HepG2 (cell line): ENCODE measurements around the gene C2CD2. TPM values are rescaled to one million over a fixed set of nuclear protein-coding genes. Genes with fewer than 3 reads are reported as not detected.

Experiments
- ATAC-seq: fragments of 200-7000 bp; cut with Tn5 transposase; 3 replicates; pipeline ENCODE4 v1.9.1; 2020; ENCODE audit warnings: mild to moderate bottlenecking, moderate library complexity
- BruUV-seq: library from RNA; stranded (reverse); fragments of 400-500 nt; replicated peaks from 2 replicates; lab custom pipeline; 2021; lab: Mats Ljungman, UMichigan
- CTCF ChIA-PET: fragments of 300-600 bp; formaldehyde crosslinking; extraction: SDS; loops from one replicate; lab custom pipeline; 2021; ENCODE audit warnings: low total read pairs, inconsistent platforms, low intra/inter-chr PET ratio; lab: Yijun Ruan, JAX
- POLR2A ChIA-PET: fragments of 350-600 bp; sonication (Branson Sonifier 250); formaldehyde crosslinking; loops from one replicate; lab custom pipeline; 2020; ENCODE audit warnings: antibody characterized with exemption, inconsistent platforms; lab: Yijun Ruan, JAX
- DNase-seq: peaks from one replicate; pipeline ENCODE4 v3.0.0-alpha.2; 2015; ENCODE audit warnings: low spot score
- FAIRE-seq: peaks from 3 replicates; lab custom pipeline; 2011; peaks lifted over from hg19 to GRCh38; lab: Jason Lieb, UNC
- H2AFZ ChIP-seq: one replicate; pipeline ENCODE4 v1.6.1; 2011; ENCODE audit warnings: low read length, inconsistent platforms
- H3K27ac ChIP-seq: fragments of 300-600 bp; 3 replicates; pipeline ENCODE4 v1.8.0; 2011; ENCODE audit warnings: mixed run types, mild to moderate bottlenecking, mixed read lengths, low read length, inconsistent platforms; ENCODE audit not compliant: insufficient read depth; ENCODE audit errors: extremely low read length
- H3K27me3 ChIP-seq, 2 experiments: fragments of 200-600 bp in 1 of 2; 2 replicates in 1 of 2; 3 replicates in 1 of 2; pipeline versions ENCODE4 v1.6.0 to v1.8.0; 2011; ENCODE audit warnings: low read length in 2 of 2, mild to moderate bottlenecking in 2 of 2, moderate library complexity in 2 of 2, inconsistent platforms in 1 of 2; ENCODE audit not compliant: insufficient read depth in 2 of 2, control insufficient read depth in 1 of 2
- H3K36me3 ChIP-seq, 2 experiments: fragments of 200-600 bp in 1 of 2; replicated peaks in 1 of 2; 2 replicates in 1 of 2; 3 replicates in 1 of 2; pipeline versions ENCODE4 v1.5.1 to v1.8.0; 2011; ENCODE audit warnings: low read length in 2 of 2, inconsistent platforms in 1 of 2; ENCODE audit not compliant: insufficient read depth in 2 of 2, control insufficient read depth in 1 of 2
- H3K4me1 ChIP-seq: 2 replicates; pipeline ENCODE4 v1.5.1; 2012; ENCODE audit warnings: low read length, inconsistent platforms; ENCODE audit not compliant: insufficient read depth
- H3K4me2 ChIP-seq: 2 replicates; pipeline ENCODE4 v1.6.0; 2011; ENCODE audit warnings: low read depth, low read length, inconsistent platforms
- H3K4me3 ChIP-seq, 3 experiments: fragments of 200-600 bp in 1 of 3; sonication (generic), shearing (Covaris generic) in 1 of 3; replicated peaks in 1 of 3; 2 replicates each; pipeline ENCODE4 v1.5.1; 2011 to 2016; ENCODE audit warnings: low read length in 3 of 3, inconsistent platforms in 2 of 3, low read depth in 2 of 3, mild to moderate bottlenecking in 2 of 3, control low read depth in 1 of 3, mixed read lengths in 1 of 3; ENCODE audit not compliant: insufficient read depth in 1 of 3
- H3K79me2 ChIP-seq: one replicate; pipeline ENCODE4 v1.6.1; 2011; ENCODE audit warnings: low read length, inconsistent platforms; ENCODE audit not compliant: insufficient read depth
- H3K9ac ChIP-seq: 2 replicates; pipeline ENCODE4 v1.6.0; 2011; ENCODE audit warnings: mild to moderate bottlenecking, low read depth, low read length, inconsistent platforms; ENCODE audit not compliant: insufficient read depth
- H3K9me3 ChIP-seq: 2 replicates; pipeline ENCODE4 v1.5.1; 2012; ENCODE audit warnings: mild to moderate bottlenecking, low read length
- H4K20me1 ChIP-seq: 2 replicates; pipeline ENCODE4 v1.6.0; 2011; ENCODE audit warnings: inconsistent platforms, mild to moderate bottlenecking, low read length, moderate library complexity; ENCODE audit not compliant: insufficient read depth
- FIP1L1 ChIP-seq: fragments of 200-400 bp; formaldehyde crosslinking; IDR thresholded peaks from 2 replicates; pipeline ENCODE4 v1.6.1; 2018; ENCODE audit warnings: low read depth, mild to moderate bottlenecking, low read length, moderate library complexity, borderline replicate concordance; ENCODE audit not compliant: insufficient read depth
- FOXJ3 ChIP-seq: sonication (generic); formaldehyde crosslinking; IDR thresholded peaks from 2 replicates; pipeline ENCODE4 v1.4.0; 2020; ENCODE audit warnings: missing genetic modification reagents, mild to moderate bottlenecking, borderline replicate concordance
- FOXK2 ChIP-seq: fragments of 450-650 bp; IDR thresholded peaks from 2 replicates; pipeline ENCODE4 v1.6.1; 2016
- KMT2A ChIP-seq: sonication (generic); formaldehyde crosslinking; IDR thresholded peaks from 2 replicates; pipeline ENCODE4 v1.4.0; 2020; ENCODE audit warnings: missing genetic modification reagents
- MED8 ChIP-seq: sonication (generic); formaldehyde crosslinking; IDR thresholded peaks from 2 replicates; pipeline ENCODE4 v1.8.1; 2023; ENCODE audit warnings: mild to moderate bottlenecking, missing genetic modification reagents; ENCODE audit not compliant: insufficient replicate concordance
- NR1H2 ChIP-seq: sonication (generic); formaldehyde crosslinking; IDR thresholded peaks from 2 replicates; pipeline ENCODE4 v1.8.1; 2022; ENCODE audit warnings: low read depth, missing genetic modification reagents, borderline replicate concordance
- NR2F6 ChIP-seq, 2 experiments: IDR thresholded peaks; 2 replicates each; pipeline ENCODE4 v1.6.1; 2016; ENCODE audit warnings: antibody characterized with exemption in 1 of 2, mild to moderate bottlenecking in 1 of 2
- RARA ChIP-seq: IDR thresholded peaks from 2 replicates; pipeline ENCODE4 v1.6.1; 2016; ENCODE audit warnings: missing genetic modification reagents, missing compliant biosample characterization
- SP4 ChIP-seq: sonication (generic); formaldehyde crosslinking; IDR thresholded peaks from 2 replicates; pipeline ENCODE4 v1.8.1; 2023; ENCODE audit warnings: mild to moderate bottlenecking, missing genetic modification reagents
- SRSF4 ChIP-seq: fragments of 200-400 bp; formaldehyde crosslinking; IDR thresholded peaks from one replicate; pipeline ENCODE4 v1.6.1; 2018; ENCODE audit warnings: mild to moderate bottlenecking, low read depth, low read length, moderate library complexity; ENCODE audit not compliant: poor library complexity, severe bottlenecking
- TCF7L2 ChIP-seq: IDR thresholded peaks from 2 replicates; pipeline ENCODE4 v1.6.1; 2011; ENCODE audit warnings: mild to moderate bottlenecking, low read depth, low read length, moderate library complexity
- ZNF3 ChIP-seq: IDR thresholded peaks from 2 replicates; pipeline ENCODE4 v1.7.0; 2017; ENCODE audit warnings: inconsistent platforms
- ZNF367 ChIP-seq: sonication (generic); formaldehyde crosslinking; IDR thresholded peaks from 2 replicates; pipeline ENCODE4 v1.4.0; 2020; ENCODE audit warnings: missing genetic modification reagents, borderline replicate concordance
- ZNF747 ChIP-seq: sonication (generic); formaldehyde crosslinking; IDR thresholded peaks from 2 replicates; pipeline ENCODE4 v1.8.1; 2023; ENCODE audit warnings: missing genetic modification reagents, mild to moderate bottlenecking, borderline replicate concordance
- WGBS: methylation state at CpG from one replicate; pipeline ENCODE4 v1.1.6; 2017; ENCODE audit warnings: low lambda C conversion rate; 5-methylcytosine and 5-hydroxymethylcytosine counted together
- in situ Hi-C: cut with HindIII; loops from 2 replicates; pipeline ENCODE4 v1.10.0; 2017; ENCODE audit warnings: low pct_unique_long_range_greater_than_20kb; ENCODE audit not compliant: extremely low pct_ligation_motif_present
- intact Hi-C: fragments of 100-400 bp; cut with micrococcal nuclease; formaldehyde crosslinking; loops from one replicate; pipeline ENCODE4 v1.10.0; 2022; ENCODE audit not compliant: unreplicated experiment
- polyA plus RNA-seq, 8 experiments: library from polyadenylated mRNA; depleted of rRNA in 3 of 8; stranded (reverse) in 7 of 8; unstranded in 1 of 8; fragments of >200 nt; fragmentation: Illumina TruSeq in 4 of 8; extraction: Trizol in 4 of 8; gene quantifications; 2 replicates each; pipeline versions ENCODE4 v1.2.1 to v1.2.3, GENCODE V29; 2011 to 2016; ENCODE audit warnings: low read depth in 4 of 8, missing spikeins in 1 of 8, mixed read lengths in 1 of 8; ENCODE audit not compliant: insufficient read depth in 1 of 8
- total RNA-seq, 5 experiments: library from RNA; depleted of rRNA; stranded (reverse); fragments of >200 nt; fragmentation: Illumina TruSeq; extraction: Trizol; gene quantifications; 2 replicates each; pipeline ENCODE4 v1.2.3, GENCODE V29; 2016; ENCODE audit warnings: low read depth in 1 of 5
- TF ChIP-seq, protein P1 (sequence below): sonication (generic); formaldehyde crosslinking; conservative IDR thresholded peaks from 2 replicates; pipeline ENCODE4 v1.5.0; 2020; ENCODE audit warnings: missing genetic modification reagents
- TF ChIP-seq, protein P2 (sequence below): sonication (generic); formaldehyde crosslinking; IDR thresholded peaks from 2 replicates; pipeline ENCODE4 v1.5.0; 2020; ENCODE audit warnings: missing genetic modification reagents
- TF ChIP-seq, protein P3 (sequence below): sonication (generic); formaldehyde crosslinking; IDR thresholded peaks from 2 replicates; pipeline ENCODE4 v1.8.0; 2022; ENCODE audit warnings: mild to moderate bottlenecking, missing genetic modification reagents; ENCODE audit not compliant: insufficient replicate concordance

Gene C2CD2
- total and polyA plus RNA-seq, 2 of the 13 experiments (the other 11 are each of a cell fraction or from before 2014, with no cell fraction given) = 12.5 to 19.7 TPM

DNA sequence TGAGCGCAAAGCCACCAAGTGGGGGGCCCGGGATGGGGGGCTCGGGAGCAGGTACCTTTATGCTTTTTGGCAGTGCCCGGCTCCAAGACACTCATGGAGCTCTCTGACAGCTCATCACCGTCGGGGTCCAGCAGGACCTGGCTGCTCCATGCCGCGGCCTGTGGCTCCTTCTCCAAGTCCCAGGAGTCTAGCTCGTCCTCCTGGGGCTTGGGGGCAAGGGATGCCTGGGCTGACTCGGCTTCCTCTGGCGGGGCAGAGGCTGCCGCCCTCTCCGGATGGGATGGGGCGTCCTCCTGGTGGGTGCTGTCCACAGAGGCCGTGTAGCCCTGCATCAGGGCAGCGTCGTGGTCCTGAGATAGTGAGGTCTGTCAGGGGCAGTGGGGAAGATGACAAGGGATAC, 54.8 kb downstream of the C2CD2 start:
- DNase-seq (no peak), ATAC-seq (no peak), FAIRE-seq (no peak)
- no peaks in the 10 kb centered on the region for H4K20me1 ChIP-seq
- 94% methylated on average over 11 of the region's 17 CpGs for WGBS
- H3K9me3 ChIP-seq = no peaks in the 10 kb centered on the region
- no peaks in the 10 kb centered on the region for H3K27me3 ChIP-seq
- H3K4me2 ChIP-seq = no peak overlapping the region
- H3K27ac ChIP-seq = no peak overlapping the region
- CTCF ChIA-PET = no interaction called here
- H3K36me3 ChIP-seq = peaks cover 3 to 32% of the 10 kb centered on the region in 2 experiments; a peak in 3 of 5 replicates
- no peak for TF ChIP-seq SRSF4
- no peak for TF ChIP-seq NR1H2 (CRISPR knock-in tag)
- TF ChIP-seq RARA (CRISPR knock-in tag) = no peak
- TF ChIP-seq ZNF747 (CRISPR knock-in tag) = no peak
- TF ChIP-seq NR2F6 (IDR thresholded peaks at IDR 0.05) = no peak
- no peak for TF ChIP-seq NR2F6 (CRISPR knock-in tag; IDR thresholded peaks at IDR 0.05)
- no peak for TF ChIP-seq MED8 (CRISPR knock-in tag)
- no peak for TF ChIP-seq ZNF3 (CRISPR knock-in tag)
- TF ChIP-seq, protein P1, sequence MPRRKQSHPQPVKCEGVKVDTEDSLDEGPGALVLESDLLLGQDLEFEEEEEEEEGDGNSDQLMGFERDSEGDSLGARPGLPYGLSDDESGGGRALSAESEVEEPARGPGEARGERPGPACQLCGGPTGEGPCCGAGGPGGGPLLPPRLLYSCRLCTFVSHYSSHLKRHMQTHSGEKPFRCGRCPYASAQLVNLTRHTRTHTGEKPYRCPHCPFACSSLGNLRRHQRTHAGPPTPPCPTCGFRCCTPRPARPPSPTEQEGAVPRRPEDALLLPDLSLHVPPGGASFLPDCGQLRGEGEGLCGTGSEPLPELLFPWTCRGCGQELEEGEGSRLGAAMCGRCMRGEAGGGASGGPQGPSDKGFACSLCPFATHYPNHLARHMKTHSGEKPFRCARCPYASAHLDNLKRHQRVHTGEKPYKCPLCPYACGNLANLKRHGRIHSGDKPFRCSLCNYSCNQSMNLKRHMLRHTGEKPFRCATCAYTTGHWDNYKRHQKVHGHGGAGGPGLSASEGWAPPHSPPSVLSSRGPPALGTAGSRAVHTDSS (CRISPR knock-in tag) = no peak
- TF ChIP-seq SP4 (CRISPR knock-in tag) = no peak
- no peak for TF ChIP-seq FIP1L1
- no peak for TF ChIP-seq KMT2A
- TF ChIP-seq ZNF367 = no peak
- TF ChIP-seq FOXJ3 (CRISPR knock-in tag) = no peak
- TF ChIP-seq FOXK2 = no peak
- TF ChIP-seq, protein P2, sequence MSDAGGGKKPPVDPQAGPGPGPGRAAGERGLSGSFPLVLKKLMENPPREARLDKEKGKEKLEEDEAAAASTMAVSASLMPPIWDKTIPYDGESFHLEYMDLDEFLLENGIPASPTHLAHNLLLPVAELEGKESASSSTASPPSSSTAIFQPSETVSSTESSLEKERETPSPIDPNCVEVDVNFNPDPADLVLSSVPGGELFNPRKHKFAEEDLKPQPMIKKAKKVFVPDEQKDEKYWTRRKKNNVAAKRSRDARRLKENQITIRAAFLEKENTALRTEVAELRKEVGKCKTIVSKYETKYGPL (CRISPR knock-in tag) = no peak
- TF ChIP-seq TCF7L2 = no peak
- TF ChIP-seq, protein P3, sequence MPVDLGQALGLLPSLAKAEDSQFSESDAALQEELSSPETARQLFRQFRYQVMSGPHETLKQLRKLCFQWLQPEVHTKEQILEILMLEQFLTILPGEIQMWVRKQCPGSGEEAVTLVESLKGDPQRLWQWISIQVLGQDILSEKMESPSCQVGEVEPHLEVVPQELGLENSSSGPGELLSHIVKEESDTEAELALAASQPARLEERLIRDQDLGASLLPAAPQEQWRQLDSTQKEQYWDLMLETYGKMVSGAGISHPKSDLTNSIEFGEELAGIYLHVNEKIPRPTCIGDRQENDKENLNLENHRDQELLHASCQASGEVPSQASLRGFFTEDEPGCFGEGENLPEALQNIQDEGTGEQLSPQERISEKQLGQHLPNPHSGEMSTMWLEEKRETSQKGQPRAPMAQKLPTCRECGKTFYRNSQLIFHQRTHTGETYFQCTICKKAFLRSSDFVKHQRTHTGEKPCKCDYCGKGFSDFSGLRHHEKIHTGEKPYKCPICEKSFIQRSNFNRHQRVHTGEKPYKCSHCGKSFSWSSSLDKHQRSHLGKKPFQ (CRISPR knock-in tag) = no peak
- H3K4me3 ChIP-seq = no peak overlapping the region
- H3K4me1 ChIP-seq = no peaks in the 10 kb centered on the region
- H3K79me2 ChIP-seq = no peaks in the 10 kb centered on the region
- intact Hi-C loops (no loop called here), in situ Hi-C loops (no loop called here)
- BruUV-seq = no TSS peak
- H2AFZ ChIP-seq = no peak overlapping the region
- no peak overlapping the region for H3K9ac ChIP-seq
- POLR2A ChIA-PET = no interaction called here
